Measurements from ENCODE around the gene GAGE12J. TPM values are rescaled to one million over a fixed set of nuclear protein-coding genes. Genes with fewer than 3 reads are reported as not detected.

The GAGE12J gene
- total RNA-seq, 1 experiment from 2014 or later = not detected

DNA sequence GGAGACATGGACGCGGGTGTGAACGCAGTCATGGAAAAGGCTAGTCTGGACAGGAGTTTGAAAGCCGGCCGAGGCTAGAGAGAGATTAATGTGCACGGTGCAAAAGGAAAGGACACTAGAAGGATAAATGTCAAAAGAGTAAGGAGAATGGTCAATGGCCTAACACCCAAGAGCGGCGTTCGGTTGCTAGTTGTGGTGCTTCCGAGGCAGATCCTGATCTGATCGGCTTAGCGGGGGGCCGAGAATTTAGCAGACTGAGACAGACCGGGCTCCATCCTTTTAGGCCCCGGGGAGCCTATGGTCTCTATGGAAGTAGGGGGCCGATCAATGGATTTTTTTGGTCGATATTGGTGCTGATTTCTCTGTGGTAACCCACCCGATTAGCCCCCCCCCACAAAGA is 11.5 kb upstream of the GAGE12J start:
- H4K91ac ChIP-seq (ENCODE audit: insufficient read length, low read depth, low read length) = no peak overlapping the region
- no peaks in the 10 kb centered on the region for H4K20me1 ChIP-seq (ENCODE audit: control insufficient read depth, insufficient read depth, insufficient read length)
- H2BK5ac ChIP-seq (ENCODE audit: insufficient read length, low read length) = no peak overlapping the region
- H3K79me1 ChIP-seq (ENCODE audit: insufficient read depth, low read depth, low read length, poor library complexity, severe bottlenecking) = no peaks in the 10 kb centered on the region
- H3K27ac ChIP-seq (ENCODE audit: insufficient read length, low read depth, low read length) = no peak overlapping the region
- peaks cover 26% of the 10 kb centered on the region for H3K9me3 ChIP-seq (ENCODE audit: control insufficient read depth, low read depth, low read length)
- H3K56ac ChIP-seq (ENCODE audit: insufficient read length, low read depth, low read length) = no peak overlapping the region
- no peak overlapping the region for H3K9ac ChIP-seq (ENCODE audit: extremely low read depth, insufficient read length, low read length)
- H3K4me2 ChIP-seq (ENCODE audit: insufficient read depth, insufficient read length, low read length) = peak overlapping the region; percentile 53
- H3K18ac ChIP-seq (ENCODE audit: insufficient read length, low read depth, low read length) = no peak overlapping the region
- no peak overlapping the region for H2BK15ac ChIP-seq (ENCODE audit: low read depth, low read length)
- no peak overlapping the region for H2AK5ac ChIP-seq (ENCODE audit: insufficient read length, low read length)
- no peak overlapping the region for H3K23ac ChIP-seq (ENCODE audit: insufficient read length, low read depth, low read length)
- Mint-ChIP-seq H3K9me3 (peaks cover 65 to 69% of the 10 kb centered on the region in 2 experiments), H3K27me3 (ENCODE audit: low read depth) (peaks cover 6% of the 10 kb centered on the region), H3K4me1 (peaks cover 38 to 46% of the 10 kb centered on the region in 2 experiments), H3K36me3 (ENCODE audit: insufficient read depth in 1 of 3, low read depth in 3 of 3) (peaks cover 0 to 10% (median 0%) of the 10 kb centered on the region in 3 experiments; a peak in 2 of 7 replicates), H3K4me3 (peak overlapping the region; percentile 9 to 43; a peak in 4 of 5 replicates), H3K27ac (peak overlapping the region in 1 of 3 experiments; percentile 97; a peak in 2 of 7 replicates)
- no peak overlapping the region for H2BK20ac ChIP-seq (ENCODE audit: low read depth, low read length, poor library complexity, severe bottlenecking)
- H3K79me2 ChIP-seq (ENCODE audit: insufficient read depth, low read length) = no peaks in the 10 kb centered on the region
- H3K4ac ChIP-seq (ENCODE audit: low read depth, low read length) = no peak overlapping the region
- DNase-seq = no peak
- H3T11ph ChIP-seq (ENCODE audit: low read length) = no peak overlapping the region
- H3K27me3 ChIP-seq (ENCODE audit: insufficient read depth, low read length) = no peaks in the 10 kb centered on the region
- peaks cover 4% of the 10 kb centered on the region; the same call in 1 of the 2 replicates for H3K4me1 ChIP-seq (ENCODE audit: insufficient read depth, low read length)
- H4K5ac ChIP-seq (ENCODE audit: insufficient read length, low read depth, low read length) = no peak overlapping the region
- H3K14ac ChIP-seq (ENCODE audit: insufficient read depth, low read length) = no peak overlapping the region
- H2BK12ac ChIP-seq (ENCODE audit: insufficient read length, low read depth, low read length) = no peak overlapping the region
- no peak overlapping the region for H4K8ac ChIP-seq (replicated peaks; ENCODE audit: insufficient read length, low read depth, low read length)
- no peak overlapping the region for H2BK120ac ChIP-seq (ENCODE audit: low read depth, low read length, poor library complexity, severe bottlenecking)
- no peak overlapping the region for H2AFZ ChIP-seq (ENCODE audit: low read length)
- no CpG with 5 or more reads among the region's 18 CpGs for WGBS (ENCODE audit: extremely low coverage, insufficient read length, low lambda C conversion rate)
- TF ChIP-seq, protein P1, sequence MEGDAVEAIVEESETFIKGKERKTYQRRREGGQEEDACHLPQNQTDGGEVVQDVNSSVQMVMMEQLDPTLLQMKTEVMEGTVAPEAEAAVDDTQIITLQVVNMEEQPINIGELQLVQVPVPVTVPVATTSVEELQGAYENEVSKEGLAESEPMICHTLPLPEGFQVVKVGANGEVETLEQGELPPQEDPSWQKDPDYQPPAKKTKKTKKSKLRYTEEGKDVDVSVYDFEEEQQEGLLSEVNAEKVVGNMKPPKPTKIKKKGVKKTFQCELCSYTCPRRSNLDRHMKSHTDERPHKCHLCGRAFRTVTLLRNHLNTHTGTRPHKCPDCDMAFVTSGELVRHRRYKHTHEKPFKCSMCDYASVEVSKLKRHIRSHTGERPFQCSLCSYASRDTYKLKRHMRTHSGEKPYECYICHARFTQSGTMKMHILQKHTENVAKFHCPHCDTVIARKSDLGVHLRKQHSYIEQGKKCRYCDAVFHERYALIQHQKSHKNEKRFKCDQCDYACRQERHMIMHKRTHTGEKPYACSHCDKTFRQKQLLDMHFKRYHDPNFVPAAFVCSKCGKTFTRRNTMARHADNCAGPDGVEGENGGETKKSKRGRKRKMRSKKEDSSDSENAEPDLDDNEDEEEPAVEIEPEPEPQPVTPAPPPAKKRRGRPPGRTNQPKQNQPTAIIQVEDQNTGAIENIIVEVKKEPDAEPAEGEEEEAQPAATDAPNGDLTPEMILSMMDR (conservative IDR thresholded peaks at IDR 0.05) = no peak
- H3K23me2 ChIP-seq (ENCODE audit: insufficient read length, low read depth, low read length, poor library complexity, severe bottlenecking) = no peaks in the 10 kb centered on the region
